NCI-H2081 treated with DMSO at 0.1 percent for 48 hours (cell line): Measurements from ENCODE around the gene LGALS9.
"Not testable (repeated sequence)": the region's sequence is repeated elsewhere in the genome, so short reads cannot be mapped to it uniquely, and the experiment has no call there.

Source experiments
- DNase-seq: peaks from one replicate; lab custom pipeline; 2025; lab: John Stamatoyannopoulos, UW

Gene LGALS9

DNA sequence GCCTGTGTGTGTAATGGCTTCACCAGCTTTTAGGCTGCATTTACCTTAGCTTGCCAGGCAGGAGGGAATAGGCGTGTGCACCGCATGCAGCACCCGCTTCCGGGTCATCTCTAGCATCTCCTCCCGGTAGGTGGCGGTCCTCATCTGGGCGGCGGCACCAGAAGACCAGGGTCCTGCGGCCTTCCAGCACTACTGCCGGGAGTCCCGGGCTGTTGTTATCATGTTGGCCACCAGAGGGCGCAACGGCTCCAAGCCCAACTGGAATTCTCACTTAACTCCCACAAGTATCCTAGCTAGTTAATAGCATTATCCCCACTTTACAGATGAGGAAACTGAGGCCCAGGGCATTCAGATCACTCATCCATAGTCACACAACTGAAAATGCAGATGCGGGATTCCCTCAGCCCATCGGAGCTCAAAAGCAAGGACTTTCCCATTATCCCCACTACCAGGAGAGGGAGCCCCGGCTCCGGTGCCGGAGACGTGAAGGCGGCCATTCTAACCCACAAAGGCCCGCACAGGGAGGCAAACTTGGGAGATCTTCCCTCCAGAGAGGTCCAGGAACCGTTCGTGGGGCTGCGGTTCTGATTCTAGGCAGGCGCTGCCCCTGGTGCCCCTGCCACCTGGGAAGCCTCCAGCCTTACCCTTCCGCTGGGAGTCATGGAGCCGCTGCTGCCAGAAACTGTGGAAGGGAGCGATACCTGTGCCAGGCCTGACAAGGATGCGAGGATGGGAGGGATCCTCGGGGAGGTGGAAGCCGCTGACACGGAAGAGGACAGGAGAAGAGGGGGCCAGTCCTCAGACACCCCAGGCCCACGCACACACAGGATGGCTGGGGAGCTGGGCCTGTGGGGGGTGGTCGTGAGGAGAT is 23.9 kb downstream of the LGALS9 start:
- no peak for DNase-seq

DNA sequence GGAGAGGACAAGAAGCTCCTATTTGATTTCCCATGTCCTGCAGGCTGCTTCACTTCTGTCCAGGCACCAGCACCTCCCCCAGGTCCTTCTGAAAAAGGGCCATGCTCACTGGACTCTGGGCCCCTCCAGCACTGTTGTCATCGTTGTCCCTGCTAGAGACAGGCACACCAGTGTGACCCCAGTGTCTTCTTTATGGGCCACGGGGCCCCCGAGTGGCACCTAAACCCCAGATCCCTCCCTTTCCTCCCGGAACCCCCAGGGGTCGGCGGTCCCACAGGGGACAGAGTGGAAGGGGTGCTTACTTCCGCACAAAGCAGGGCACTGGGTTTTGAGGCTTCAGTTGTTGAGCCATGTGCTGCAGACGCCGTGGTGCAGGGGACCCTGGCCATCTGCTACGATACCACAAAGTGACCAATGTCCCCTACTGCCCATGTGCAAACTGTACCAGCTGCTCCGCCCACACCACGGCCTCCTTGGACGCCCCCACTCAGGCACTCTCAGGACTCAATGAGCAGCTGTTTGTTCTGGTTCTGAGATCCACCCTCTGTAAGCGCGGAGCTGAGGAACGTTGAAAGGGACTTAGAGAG is 24.6 kb downstream of the LGALS9 start:
- not testable (repeated sequence) for DNase-seq

DNA sequence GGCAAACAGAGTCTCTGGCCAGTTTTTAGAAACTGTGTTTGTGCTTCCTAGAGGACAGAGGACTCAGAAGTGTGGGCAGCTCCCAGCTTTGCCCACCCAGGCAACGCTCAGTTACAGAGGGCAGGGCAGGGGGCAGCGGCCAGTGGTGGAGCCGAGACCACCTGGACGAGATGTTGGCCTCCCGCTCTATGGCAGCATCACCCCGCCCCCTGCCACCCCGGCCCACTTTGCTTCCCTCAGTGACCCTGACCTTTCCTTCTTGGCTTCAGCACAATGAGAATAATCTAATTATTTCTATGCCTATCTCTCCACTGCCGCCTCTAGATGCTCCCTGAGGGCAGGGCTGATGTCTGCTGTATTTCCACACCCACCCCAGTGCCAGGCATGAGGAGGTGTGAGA is 25.6 kb downstream of the LGALS9 start:
- not testable (repeated sequence) for DNase-seq

DNA sequence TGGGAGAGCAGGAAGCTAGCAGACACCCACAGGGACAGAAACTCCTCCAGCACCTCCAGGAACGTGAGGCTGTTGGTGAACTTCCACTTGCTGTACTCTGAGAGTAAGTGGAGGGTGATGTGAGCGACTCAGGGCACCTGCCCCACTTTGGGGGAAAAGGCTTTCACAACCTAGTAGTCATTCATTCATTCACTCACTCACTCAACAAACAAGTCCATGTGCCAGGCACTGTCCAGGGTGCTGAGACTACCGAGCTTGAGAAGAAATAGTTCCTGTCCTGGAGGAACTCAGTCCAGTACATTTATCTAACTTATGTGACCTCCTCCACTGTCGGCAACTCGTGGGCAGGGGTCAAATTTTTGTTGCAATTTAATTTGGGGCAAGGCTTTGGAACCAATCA is 26.6 kb downstream of the LGALS9 start:
- DNase-seq = no peak

DNA sequence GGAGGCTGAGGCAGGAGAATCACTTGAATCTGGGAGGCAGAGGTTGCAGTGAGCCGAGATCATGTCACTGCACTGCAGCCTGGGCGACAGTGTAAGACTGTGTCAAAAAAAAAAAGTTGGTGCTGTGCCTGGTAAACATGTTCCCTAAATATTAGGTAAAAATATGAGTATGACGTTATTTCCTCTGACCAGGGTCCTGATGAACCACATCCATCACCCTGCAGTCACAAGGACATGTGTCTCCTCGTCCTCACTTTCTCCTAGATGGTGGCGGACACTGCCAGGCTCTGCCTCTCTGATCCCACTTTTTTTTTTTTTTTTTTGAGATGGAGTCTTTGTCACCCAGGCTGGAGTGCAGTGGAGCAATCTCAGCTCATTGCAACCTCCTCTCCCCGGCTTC is 28.7 kb downstream of the LGALS9 start:
- DNase-seq = no peak

DNA sequence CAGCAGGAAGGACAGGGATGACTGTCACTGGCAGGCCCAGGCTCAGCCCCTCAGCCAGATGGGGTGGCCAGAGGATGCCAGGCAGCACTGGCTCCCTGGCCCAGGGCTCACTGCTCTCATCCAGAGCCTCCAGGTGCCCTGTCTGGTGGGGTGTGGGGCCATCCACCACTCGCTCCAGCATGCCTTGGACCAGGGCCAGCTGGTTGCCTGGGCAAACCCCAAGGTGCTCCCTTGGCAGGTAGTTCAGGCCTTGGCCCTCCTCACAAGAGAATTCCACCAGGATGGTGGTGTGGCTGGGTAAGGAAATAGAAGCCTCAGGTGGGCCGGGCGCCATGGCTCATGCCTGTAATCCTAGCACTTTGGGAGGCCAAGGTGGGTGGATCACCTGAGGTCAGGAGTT is 29.4 kb downstream of the LGALS9 start:
- no peak for DNase-seq

DNA sequence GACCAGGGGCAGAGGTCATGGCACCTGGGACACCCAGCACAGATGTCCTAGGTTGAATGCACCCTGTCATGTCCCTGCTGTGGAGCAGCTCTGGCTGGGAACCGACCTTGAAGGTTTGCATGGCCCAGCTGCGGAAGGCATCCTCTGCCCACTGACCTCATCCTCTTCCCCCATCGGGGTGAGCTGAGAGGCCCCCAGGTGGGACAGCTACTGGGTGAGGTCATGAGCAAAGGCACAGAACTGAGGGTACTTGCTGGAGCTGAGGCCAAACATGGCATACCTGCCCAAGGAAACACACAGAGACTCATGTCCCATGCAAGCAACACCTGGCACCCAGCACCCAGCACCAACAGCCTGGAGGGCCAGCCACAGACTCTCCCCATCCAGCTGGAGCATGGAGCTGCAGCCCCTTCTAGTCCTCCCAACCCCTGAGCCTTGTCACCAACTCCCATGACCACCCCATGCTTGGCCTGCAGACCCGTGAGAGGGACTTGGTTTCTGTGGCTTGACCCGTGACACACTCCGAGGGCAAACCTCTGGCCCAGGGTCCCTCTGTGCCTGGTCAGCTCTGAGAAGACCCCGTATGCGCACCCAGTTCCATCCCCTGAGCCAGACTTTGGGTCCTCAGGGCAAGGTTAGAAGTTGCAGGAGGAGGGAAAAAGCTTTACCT is 33.1 kb downstream of the LGALS9 start:
- no peak for DNase-seq

DNA sequence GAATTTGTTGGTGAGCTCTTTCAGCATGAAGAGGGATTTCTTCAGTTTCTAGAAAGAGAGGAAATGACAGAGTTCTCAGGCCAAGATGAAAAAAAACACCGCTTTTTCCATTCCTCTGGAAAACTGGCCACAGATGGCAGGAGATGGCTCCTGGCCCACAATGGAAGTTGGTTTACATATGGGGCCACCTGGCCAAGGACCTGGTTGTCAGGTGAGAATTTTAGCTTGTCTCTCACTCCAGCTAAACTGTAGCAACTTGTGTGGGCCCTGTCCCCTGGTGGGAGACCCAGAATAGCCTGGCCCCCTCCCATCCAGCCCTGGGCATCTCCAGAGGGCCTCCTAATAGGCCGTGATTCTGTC is 33.6 kb downstream of the LGALS9 start:
- no peak for DNase-seq

DNA sequence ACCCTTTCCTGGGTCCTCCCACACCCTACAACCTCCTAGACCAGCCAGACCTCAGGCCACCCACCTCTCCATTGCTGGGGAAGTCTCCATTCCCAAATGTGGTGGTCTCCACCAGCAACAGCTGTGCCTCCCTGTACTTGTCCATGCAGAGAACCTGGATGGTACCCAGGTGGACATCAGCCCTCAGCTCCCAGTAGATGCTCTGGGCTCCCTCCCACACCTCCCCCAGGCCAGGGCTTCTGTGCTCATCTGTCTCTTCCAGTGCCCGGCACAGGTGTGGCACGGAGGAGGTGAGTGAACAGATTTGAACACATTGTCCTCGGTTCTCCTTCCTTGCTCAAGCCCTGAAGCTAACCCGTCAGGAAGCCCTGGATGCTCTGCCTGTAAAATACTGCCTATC is 34.6 kb downstream of the LGALS9 start:
- no peak for DNase-seq

DNA sequence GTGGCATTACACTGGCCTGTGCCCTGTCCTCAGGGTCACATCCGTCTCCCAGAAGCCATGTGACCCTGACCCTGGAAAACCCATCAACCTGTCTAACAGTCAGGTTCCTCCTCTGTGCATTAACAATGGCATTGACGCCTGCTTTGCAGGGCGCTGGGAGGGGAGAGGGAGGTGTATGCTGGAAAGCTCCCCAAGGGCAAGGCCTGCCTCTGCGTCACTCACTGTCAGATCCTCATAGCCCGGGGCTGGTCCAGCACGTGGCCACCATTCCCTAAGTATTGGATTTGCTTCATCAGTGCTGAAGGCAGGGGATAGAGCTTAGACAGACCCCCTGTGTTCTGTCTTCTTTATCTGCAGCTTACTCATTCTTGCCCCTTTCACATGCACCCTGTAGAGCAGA is 35.3 kb downstream of the LGALS9 start:
- DNase-seq = not testable (repeated sequence)

DNA sequence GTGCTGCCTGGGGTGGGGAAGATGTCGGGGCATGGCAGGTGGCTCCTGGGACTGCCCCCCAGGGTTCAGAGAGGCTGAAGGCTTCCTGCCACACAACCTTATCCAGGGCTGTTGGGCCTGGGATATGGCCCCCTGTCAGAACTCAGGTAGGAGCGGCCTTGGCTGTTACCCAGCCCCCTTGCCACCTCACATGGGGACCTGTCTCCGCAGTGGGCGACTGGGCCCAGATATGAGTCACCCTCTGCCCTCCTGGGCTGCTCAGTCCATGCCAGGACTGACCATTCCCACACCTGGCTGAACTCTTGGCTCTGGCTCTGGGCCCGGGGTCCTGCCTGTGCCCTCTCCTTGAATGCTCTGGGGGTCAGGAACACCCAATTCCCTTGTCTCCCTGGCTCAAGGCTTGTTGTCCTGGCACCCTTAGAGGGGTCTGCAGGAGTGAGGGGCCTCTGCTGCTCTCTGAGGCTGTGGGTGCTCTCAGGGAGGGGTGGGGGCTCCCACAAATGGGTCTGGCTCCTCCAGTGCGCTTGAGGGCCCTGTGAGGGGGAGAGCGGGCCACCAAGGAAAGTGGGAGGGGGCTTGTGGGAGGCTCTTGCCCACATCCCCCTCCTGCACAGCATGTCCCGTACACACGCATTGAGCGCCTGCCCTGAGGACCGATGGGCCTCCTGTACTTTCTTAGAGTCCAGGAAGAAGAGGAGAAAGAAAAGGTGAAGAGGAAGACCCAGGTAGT is 36.0 kb downstream of the LGALS9 start:
- no peak for DNase-seq

DNA sequence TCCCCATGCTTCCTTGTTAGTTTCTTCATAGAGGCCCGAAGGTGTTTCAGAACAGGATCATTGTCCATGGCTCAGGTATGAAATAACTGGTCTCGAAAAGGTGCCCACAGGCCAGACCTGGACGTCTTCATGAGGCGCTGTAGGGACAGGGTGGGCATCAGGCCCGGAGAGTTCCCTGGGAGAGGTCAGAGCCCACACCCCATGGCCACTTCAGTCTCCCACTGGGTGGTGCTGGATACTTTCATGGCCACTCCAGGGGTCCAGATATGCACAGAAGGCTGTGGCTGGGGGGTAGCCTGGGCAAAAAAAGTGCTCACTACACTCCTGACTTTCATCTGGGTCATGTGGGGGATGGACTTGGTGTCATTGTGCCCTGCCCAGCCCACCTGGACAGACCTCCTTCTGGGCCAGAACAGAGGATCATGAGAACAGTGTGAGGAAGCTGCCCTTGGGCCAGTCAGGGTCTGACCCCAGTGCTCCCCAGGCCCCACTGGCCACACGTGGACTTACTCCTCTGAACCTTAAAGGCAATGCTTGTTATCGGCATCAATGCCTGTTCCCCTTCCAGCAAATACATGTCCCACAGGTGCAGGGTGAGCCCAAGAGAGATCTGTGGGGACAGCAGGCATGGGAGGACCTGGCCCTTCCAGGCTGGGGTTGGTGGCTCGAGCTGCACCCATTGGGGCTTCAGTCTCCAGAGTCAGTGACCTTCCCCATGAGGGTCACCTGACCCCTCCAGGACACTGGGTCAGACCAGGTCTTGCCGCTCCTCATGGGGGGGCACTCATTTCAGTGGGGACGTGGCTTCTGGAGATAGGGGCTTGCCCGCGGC is 36.9 kb downstream of the LGALS9 start:
- DNase-seq = no peak

DNA sequence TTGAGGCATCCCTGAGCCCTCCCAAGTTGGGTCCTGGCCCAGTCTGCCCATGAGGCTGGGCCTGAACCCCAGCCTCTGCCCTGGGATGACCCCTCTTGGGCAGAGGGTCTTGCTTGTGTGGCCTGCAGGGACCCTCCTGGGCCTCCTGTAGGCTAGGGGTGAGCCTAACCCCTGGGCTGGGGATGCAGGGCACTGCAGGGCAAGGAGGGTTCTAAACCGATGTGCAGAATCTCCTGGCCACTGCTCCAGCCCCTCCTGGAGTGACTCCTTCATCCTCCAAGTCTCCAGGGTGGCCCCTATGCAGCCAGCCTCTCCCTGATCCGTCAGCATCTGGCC is 37.5 kb downstream of the LGALS9 start:
- no peak for DNase-seq

DNA sequence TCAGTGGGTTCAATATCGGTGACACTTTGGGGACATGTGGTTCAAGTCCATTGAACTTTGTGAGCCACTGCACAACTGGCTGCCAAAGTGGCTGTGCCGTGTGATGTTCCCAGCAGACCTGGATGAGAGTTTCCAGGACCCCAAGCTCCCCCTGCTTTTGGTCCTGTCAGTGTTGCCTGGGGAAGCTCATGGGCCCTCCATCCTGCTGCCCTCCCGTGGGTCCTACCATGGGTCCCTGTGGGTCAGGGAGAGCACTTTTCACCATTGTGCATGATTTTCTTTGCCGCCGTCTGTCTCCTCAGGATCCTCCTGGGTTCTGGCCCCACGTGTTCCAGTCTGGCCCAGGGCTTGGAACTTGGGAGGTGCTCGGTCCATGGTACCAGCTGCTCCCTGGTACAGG is 38.1 kb downstream of the LGALS9 start:
- no peak for DNase-seq

DNA sequence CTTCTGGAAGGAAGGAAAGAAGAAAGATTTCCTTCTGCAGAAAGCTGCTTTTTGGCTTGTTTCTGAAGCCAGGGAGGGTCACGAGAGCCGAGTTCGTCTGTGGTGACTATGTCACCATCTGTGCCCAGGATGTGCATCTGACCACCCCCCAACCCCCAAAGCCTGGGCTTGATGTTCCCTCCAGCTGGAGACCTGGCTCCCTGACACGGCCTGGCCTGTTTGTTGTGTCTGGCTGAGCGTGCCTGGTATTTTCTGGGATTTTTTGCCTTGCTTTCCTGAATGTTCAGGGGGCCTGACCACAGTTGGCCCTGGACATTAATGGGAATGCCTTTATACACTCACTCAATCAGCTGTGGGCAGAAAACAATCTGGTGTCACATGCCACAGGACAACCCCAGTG is 38.9 kb downstream of the LGALS9 start:
- DNase-seq = no peak

DNA sequence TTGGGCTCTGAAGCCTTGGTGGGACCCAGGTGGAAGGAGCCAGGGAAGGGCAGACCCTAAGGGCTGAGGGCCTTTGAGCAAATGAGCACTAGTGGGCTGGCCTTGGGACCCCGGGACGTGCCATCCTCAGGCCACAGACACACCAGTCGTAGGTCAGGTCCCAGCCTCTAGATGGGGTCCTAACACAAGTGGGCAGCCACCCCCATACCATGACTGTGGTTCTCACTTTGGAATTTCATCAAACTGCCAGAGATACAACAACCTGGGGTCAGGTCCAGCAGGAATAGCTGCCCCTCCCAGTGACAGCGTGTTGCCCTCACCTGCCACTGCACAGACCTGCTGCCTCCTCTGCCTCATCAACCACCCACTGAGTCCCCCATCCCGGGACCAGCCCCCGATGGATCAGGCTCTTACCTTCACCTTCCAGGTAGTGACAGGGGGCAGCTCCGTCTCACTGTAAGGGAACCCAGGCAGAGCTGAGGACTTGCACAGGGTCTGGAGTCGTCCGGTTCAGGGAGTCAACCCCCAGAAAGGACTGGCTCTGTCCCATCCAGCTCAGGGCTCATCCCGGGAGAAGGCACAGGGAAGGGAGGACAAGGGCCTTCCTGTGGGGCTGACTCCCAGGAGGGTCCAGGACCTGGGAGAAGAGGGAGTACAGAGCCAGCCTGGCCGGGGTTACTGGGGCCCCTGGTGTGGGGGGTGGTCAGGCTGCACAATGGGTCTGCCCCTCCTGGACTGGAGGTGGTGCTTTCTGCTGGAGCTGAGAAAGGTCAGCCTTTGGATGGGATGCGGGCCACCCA is 40.0 kb downstream of the LGALS9 start:
- no peak for DNase-seq

DNA sequence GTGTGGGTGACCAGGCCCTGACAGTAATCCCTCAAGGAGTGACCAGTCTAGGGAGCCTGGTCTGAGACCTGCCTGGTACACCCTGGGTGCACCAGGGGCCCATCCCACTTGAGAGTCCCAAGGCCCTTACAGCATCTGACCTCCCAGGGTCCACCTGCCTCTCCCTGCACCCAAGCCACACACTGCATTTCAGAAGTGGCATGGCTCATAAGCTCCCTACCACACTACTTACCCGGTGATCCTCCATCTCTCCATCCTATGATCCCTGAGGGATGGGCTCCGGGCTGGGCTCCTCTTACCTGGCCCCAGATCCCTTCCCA is 40.6 kb downstream of the LGALS9 start:
- no peak for DNase-seq

DNA sequence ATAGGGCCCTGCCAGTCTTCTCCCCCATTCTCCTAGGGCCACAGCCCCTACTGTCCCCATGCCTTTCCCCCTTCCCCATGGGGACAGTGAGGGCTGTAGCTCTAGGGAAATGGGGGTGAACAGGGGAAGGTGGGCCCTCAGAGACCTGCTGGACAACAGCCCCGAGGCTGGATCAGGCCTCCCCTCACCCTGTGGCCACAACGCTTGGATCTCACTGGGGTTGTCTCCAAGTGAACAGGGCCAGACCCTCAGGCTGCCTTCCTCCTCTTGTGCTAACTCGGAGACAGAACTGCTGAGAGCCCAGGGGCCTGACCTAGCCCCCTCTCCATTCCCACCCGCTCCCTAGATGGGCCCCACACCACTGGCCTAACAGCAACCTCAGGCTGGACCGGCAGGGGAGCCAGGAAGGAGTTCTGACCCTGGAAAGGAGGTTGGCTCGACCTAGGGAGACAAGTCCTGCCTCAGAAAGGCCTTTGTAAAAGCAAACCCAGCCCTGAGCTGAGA is 41.0 kb downstream of the LGALS9 start:
- DNase-seq = not testable (repeated sequence)

DNA sequence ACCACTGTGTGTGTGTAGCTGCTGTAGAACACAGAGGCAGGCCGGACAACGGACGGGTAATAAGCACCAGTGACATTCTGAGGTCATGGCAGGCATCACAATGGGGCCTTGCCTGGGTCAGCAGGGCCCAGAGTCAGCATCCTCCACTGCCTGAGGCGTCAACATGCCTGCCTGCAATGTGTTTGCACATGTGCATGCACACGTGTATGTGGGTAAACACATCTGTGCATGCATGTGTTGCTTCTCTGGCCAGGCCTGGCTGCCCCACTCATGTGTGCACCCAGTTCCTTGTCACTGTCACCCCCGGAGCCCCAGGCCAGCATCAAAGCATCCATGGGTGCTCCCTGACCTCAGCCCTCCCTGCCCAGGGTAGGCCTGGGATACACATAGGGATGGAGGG is 43.3 kb downstream of the LGALS9 start:
- DNase-seq = no peak

DNA sequence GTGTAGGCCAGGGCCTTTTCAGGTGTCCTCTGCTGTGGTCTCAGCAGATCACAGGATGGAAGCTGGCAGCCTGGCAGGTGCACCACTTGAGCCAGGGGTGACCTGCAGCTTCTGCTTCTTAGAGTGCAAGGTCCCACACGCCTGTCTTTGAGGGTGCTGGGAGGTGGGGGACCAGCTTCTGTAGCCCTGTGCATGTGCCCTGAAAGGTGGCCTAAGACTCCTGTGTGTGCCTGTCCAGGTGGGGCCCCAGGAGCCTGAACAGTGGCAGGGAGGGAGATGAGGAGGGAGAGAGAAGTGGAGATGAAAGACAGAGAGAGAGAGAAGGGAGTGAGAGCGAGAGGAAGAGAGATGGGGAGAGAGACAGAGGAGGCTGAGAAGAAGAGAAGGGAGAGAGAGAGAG is 46.2 kb downstream of the LGALS9 start:
- no peak for DNase-seq

DNA sequence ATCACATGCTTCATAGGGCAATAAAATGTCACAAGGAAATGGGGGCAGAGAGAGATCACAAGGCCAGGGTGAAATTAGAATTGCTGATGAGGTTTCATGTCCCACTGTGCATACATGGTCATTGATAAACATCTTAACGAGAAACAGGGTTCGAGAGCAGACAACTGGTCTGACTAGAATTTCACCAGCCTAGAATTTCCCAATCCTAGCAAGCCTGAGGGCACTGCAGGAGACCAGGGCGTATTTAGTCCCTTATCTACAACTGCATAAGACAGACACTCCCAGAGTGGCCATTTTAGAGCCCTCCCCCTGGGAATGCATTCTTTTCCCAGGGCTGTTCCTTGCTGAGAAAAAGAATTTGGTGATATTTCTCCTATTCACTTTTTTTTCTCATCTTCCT is 55.3 kb downstream of the LGALS9 start:
- not testable (repeated sequence) for DNase-seq
